ENCODE results near the gene LRP2.

Gene LRP2

GRCh38 chr2:169095621-169096105, 266.7 kb downstream of the LRP2 start:
- TF ChIP-seq EZH2phosphoT487 (IDR thresholded peaks at IDR 0.05; ENCODE audit: borderline replicate concordance): no peak
- TF ChIP-seq, protein P1, sequence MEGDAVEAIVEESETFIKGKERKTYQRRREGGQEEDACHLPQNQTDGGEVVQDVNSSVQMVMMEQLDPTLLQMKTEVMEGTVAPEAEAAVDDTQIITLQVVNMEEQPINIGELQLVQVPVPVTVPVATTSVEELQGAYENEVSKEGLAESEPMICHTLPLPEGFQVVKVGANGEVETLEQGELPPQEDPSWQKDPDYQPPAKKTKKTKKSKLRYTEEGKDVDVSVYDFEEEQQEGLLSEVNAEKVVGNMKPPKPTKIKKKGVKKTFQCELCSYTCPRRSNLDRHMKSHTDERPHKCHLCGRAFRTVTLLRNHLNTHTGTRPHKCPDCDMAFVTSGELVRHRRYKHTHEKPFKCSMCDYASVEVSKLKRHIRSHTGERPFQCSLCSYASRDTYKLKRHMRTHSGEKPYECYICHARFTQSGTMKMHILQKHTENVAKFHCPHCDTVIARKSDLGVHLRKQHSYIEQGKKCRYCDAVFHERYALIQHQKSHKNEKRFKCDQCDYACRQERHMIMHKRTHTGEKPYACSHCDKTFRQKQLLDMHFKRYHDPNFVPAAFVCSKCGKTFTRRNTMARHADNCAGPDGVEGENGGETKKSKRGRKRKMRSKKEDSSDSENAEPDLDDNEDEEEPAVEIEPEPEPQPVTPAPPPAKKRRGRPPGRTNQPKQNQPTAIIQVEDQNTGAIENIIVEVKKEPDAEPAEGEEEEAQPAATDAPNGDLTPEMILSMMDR (conservative IDR thresholded peaks at IDR 0.05; ENCODE audit: low read length): no peak
- Histone ChIP-seq H3K36me3 (ENCODE audit: insufficient read depth, low read length) (no peaks in the 10 kb centered on the region), H3K4me3 (ENCODE audit: low read length, poor library complexity, severe bottlenecking) (peak overlapping the region; percentile 61), H3K9me3 (ENCODE audit: insufficient read depth, low read depth, low read length) (no peaks in the 10 kb centered on the region), H2AFZ (ENCODE audit: low read length) (peak overlapping the region; percentile 71), H4K20me1 (ENCODE audit: insufficient read depth, low read length, poor library complexity, severe bottlenecking) (no peaks in the 10 kb centered on the region), H3K4me2 (ENCODE audit: low read depth, low read length, poor library complexity, severe bottlenecking) (peak overlapping the region; percentile 70), H3K9ac (ENCODE audit: low read depth, low read length, poor library complexity, severe bottlenecking) (peak overlapping the region; percentile 44), H3K4me1 (ENCODE audit: insufficient read depth, low read length, poor library complexity, severe bottlenecking) (peaks cover 32% of the 10 kb centered on the region), H3K9me2 (replicated peaks; ENCODE audit: low read depth, low read length) (no peaks in the 10 kb centered on the region), H3F3A (ENCODE audit: low read depth) (no peaks in the 10 kb centered on the region), H3K79me2 (ENCODE audit: insufficient read depth, low read length) (no peaks in the 10 kb centered on the region), H3K27me3 (ENCODE audit: insufficient read depth, low read length, poor library complexity, severe bottlenecking) (no peaks in the 10 kb centered on the region)

GRCh38 chr2:169094676-169095075, 267.7 kb downstream of the LRP2 start:
- Histone ChIP-seq H3K36me3 (ENCODE audit: insufficient read depth, low read length) (no peaks in the 10 kb centered on the region), H3K9me3 (ENCODE audit: insufficient read depth, low read depth, low read length) (no peaks in the 10 kb centered on the region), H3K9me2 (replicated peaks; ENCODE audit: low read depth, low read length) (no peaks in the 10 kb centered on the region), H3K79me2 (ENCODE audit: insufficient read depth, low read length) (no peaks in the 10 kb centered on the region), H2AFZ (ENCODE audit: low read length) (no peak overlapping the region; the same call in 1 of the 2 replicates), H4K20me1 (ENCODE audit: insufficient read depth, low read length, poor library complexity, severe bottlenecking) (no peaks in the 10 kb centered on the region), H3K4me3 (ENCODE audit: low read length, poor library complexity, severe bottlenecking) (no peak overlapping the region), H3K4me1 (ENCODE audit: insufficient read depth, low read length, poor library complexity, severe bottlenecking) (peaks cover 37% of the 10 kb centered on the region), H3F3A (ENCODE audit: low read depth) (no peaks in the 10 kb centered on the region), H3K4me2 (ENCODE audit: low read depth, low read length, poor library complexity, severe bottlenecking) (peak overlapping the region; percentile 70), H3K9ac (ENCODE audit: low read depth, low read length, poor library complexity, severe bottlenecking) (peak overlapping the region; percentile 44), H3K27me3 (ENCODE audit: insufficient read depth, low read length, poor library complexity, severe bottlenecking) (no peaks in the 10 kb centered on the region)
- TF ChIP-seq, protein P1 (conservative IDR thresholded peaks at IDR 0.05; ENCODE audit: low read length): no peak
- TF ChIP-seq EZH2phosphoT487 (IDR thresholded peaks at IDR 0.05; ENCODE audit: borderline replicate concordance): no peak

DNA sequence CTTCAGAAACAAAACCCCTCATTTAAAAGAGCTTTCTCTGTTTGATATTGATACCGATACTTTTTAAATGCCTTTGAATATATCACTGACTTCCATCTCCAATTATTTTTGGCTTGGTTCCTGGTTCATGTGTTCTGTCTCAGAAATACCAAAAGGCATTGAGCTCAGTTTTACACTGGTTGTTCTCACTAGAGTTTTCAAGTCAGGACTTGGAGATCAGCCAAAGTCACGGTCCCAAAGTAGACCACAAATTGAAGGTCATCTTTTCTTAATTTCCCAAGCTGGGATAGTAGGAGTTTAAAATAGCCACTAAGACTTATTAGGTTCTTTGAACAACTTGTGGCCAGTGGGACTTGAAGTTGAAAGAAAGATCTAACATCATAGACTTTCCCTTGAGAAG, 268.8 kb downstream of the LRP2 start:
- Histone ChIP-seq H3K27me3 (ENCODE audit: insufficient read depth, low read length, poor library complexity, severe bottlenecking) (no peaks in the 10 kb centered on the region), H3K79me2 (ENCODE audit: insufficient read depth, low read length) (no peaks in the 10 kb centered on the region), H3K9ac (ENCODE audit: low read depth, low read length, poor library complexity, severe bottlenecking) (no peak overlapping the region), H3K36me3 (ENCODE audit: insufficient read depth, low read length) (no peaks in the 10 kb centered on the region), H3K4me3 (ENCODE audit: low read length, poor library complexity, severe bottlenecking) (no peak overlapping the region), H3F3A (ENCODE audit: low read depth) (no peaks in the 10 kb centered on the region), H2AFZ (ENCODE audit: low read length) (no peak overlapping the region), H3K9me2 (replicated peaks; ENCODE audit: low read depth, low read length) (no peaks in the 10 kb centered on the region), H3K4me2 (ENCODE audit: low read depth, low read length, poor library complexity, severe bottlenecking) (no peak overlapping the region), H3K4me1 (ENCODE audit: insufficient read depth, low read length, poor library complexity, severe bottlenecking) (peaks cover 46% of the 10 kb centered on the region), H4K20me1 (ENCODE audit: insufficient read depth, low read length, poor library complexity, severe bottlenecking) (no peaks in the 10 kb centered on the region), H3K9me3 (ENCODE audit: insufficient read depth, low read depth, low read length) (no peaks in the 10 kb centered on the region)
- no peak for TF ChIP-seq EZH2phosphoT487 (IDR thresholded peaks at IDR 0.05; ENCODE audit: borderline replicate concordance)
- TF ChIP-seq, protein P1 (conservative IDR thresholded peaks at IDR 0.05; ENCODE audit: low read length): no peak

Data from Loucy (cell line).